H9 (cell line): ENCODE measurements around the gene ITGAE. TPM values are rescaled to one million over a fixed set of nuclear protein-coding genes. Genes with fewer than 3 reads are reported as not detected.

ENCODE experiments used
- DNase-seq: peaks from one replicate; pipeline ENCODE4 v3.0.0-alpha.2; 2017
- H2AFZ ChIP-seq: one replicate; pipeline ENCODE4 v1.6.1; 2013; ENCODE audit warnings: mild to moderate bottlenecking, low read length, control low read depth, moderate library complexity
- H2AK5ac ChIP-seq: 2 replicates; pipeline ENCODE4 v1.6.1; 2013; ENCODE audit warnings: low read length, control low read depth, mixed read lengths; ENCODE audit not compliant: insufficient read length
- H2BK120ac ChIP-seq: one replicate; pipeline ENCODE4 v1.6.1; 2013; ENCODE audit warnings: low read depth, mild to moderate bottlenecking, low read length, control low read depth, inconsistent platforms; ENCODE audit not compliant: poor library complexity, severe bottlenecking
- H2BK12ac ChIP-seq: 2 replicates; pipeline ENCODE4 v1.6.1; 2013; ENCODE audit warnings: low read length, control low read depth, mixed read lengths, low read depth; ENCODE audit not compliant: insufficient read length
- H2BK15ac ChIP-seq: 2 replicates; pipeline ENCODE4 v1.6.1; 2013; ENCODE audit warnings: low read depth, low read length, control low read depth
- H2BK20ac ChIP-seq: one replicate; pipeline ENCODE4 v1.6.1; 2013; ENCODE audit warnings: low read depth, mild to moderate bottlenecking, low read length, control low read depth, inconsistent platforms; ENCODE audit not compliant: poor library complexity, severe bottlenecking
- H2BK5ac ChIP-seq: 2 replicates; pipeline ENCODE4 v1.6.1; 2013; ENCODE audit warnings: low read length, control low read depth, mixed read lengths; ENCODE audit not compliant: insufficient read length
- H3K14ac ChIP-seq: 2 replicates; pipeline ENCODE4 v1.6.1; 2013; ENCODE audit warnings: low read length, control low read depth; ENCODE audit not compliant: insufficient read depth
- H3K18ac ChIP-seq: 2 replicates; pipeline ENCODE4 v1.6.1; 2013; ENCODE audit warnings: low read depth, mild to moderate bottlenecking, mixed read lengths, low read length, control low read depth; ENCODE audit not compliant: insufficient read length
- H3K23ac ChIP-seq: 2 replicates; pipeline ENCODE4 v1.6.1; 2013; ENCODE audit warnings: low read length, control low read depth, mixed read lengths, low read depth; ENCODE audit not compliant: insufficient read length
- H3K23me2 ChIP-seq: 2 replicates; pipeline ENCODE4 v1.6.1; 2013; ENCODE audit warnings: low read depth, mild to moderate bottlenecking, mixed read lengths, low read length, control low read depth; ENCODE audit not compliant: insufficient read length, poor library complexity, severe bottlenecking
- H3K27ac ChIP-seq: 2 replicates; pipeline ENCODE4 v1.5.1; 2013; ENCODE audit warnings: low read length, control low read depth, mixed read lengths, low read depth; ENCODE audit not compliant: insufficient read length
- H3K27me3 ChIP-seq: 2 replicates; pipeline ENCODE4 v1.6.1; 2013; ENCODE audit warnings: low read length, control low read depth, inconsistent platforms; ENCODE audit not compliant: insufficient read depth
- H3K4ac ChIP-seq: 2 replicates; pipeline ENCODE4 v1.6.1; 2013; ENCODE audit warnings: low read depth, mild to moderate bottlenecking, control low read depth, inconsistent platforms, low read length, moderate library complexity
- H3K4me1 ChIP-seq: 2 replicates; pipeline ENCODE4 v1.6.1; 2013; ENCODE audit warnings: low read length, control low read depth, inconsistent platforms; ENCODE audit not compliant: insufficient read depth
- H3K4me2 ChIP-seq: 2 replicates; pipeline ENCODE4 v1.6.1; 2013; ENCODE audit warnings: low read length, control low read depth, mixed read lengths; ENCODE audit not compliant: insufficient read length, insufficient read depth
- H3K56ac ChIP-seq: 2 replicates; pipeline ENCODE4 v1.6.1; 2013; ENCODE audit warnings: low read depth, mild to moderate bottlenecking, mixed read lengths, low read length, control low read depth; ENCODE audit not compliant: insufficient read length
- H3K79me1 ChIP-seq: 2 replicates; pipeline ENCODE4 v1.6.1; 2013; ENCODE audit warnings: low read depth, mild to moderate bottlenecking, moderate library complexity, low read length, control low read depth, inconsistent platforms; ENCODE audit not compliant: insufficient read depth, poor library complexity, severe bottlenecking
- H3K79me2 ChIP-seq: 2 replicates; pipeline ENCODE4 v1.6.1; 2013; ENCODE audit warnings: low read length, control low read depth, inconsistent platforms; ENCODE audit not compliant: insufficient read depth
- H3K9ac ChIP-seq: 2 replicates; pipeline ENCODE4 v1.6.1; 2013; ENCODE audit warnings: low read length, control low read depth, mixed read lengths; ENCODE audit not compliant: insufficient read length; ENCODE audit errors: extremely low read depth
- H3K9me3 ChIP-seq: one replicate; pipeline ENCODE4 v1.6.1; 2013; ENCODE audit warnings: low read depth, low read length, inconsistent platforms; ENCODE audit not compliant: control insufficient read depth
- H3T11ph ChIP-seq: one replicate; pipeline ENCODE4 v1.6.1; 2013; ENCODE audit warnings: mild to moderate bottlenecking, low read length, control low read depth, inconsistent platforms
- H4K20me1 ChIP-seq: one replicate; pipeline ENCODE4 v1.6.1; 2013; ENCODE audit not compliant: control insufficient read depth, insufficient read length, insufficient read depth
- H4K5ac ChIP-seq: 2 replicates; pipeline ENCODE4 v1.6.1; 2013; ENCODE audit warnings: low read depth, mild to moderate bottlenecking, mixed read lengths, low read length, control low read depth; ENCODE audit not compliant: insufficient read length
- H4K8ac ChIP-seq: replicated peaks from 2 replicates; pipeline ENCODE4 v1.6.1; 2013; ENCODE audit warnings: low read length, control low read depth, mixed read lengths, low read depth; ENCODE audit not compliant: insufficient read length
- H4K91ac ChIP-seq: 2 replicates; pipeline ENCODE4 v1.6.1; 2013; ENCODE audit warnings: low read depth, mild to moderate bottlenecking, moderate library complexity, mixed read lengths, low read length, control low read depth; ENCODE audit not compliant: insufficient read length
- H3K27ac Mint-ChIP-seq, 3 experiments: 2 replicates in 2 of 3; 3 replicates in 1 of 3; pipeline ENCODE4 v1.8.0; 2020 to 2021; ENCODE audit warnings: mixed read lengths in 3 of 3, mild to moderate bottlenecking in 1 of 3, moderate library complexity in 1 of 3
- H3K27me3 Mint-ChIP-seq: 2 replicates; pipeline ENCODE4 v1.8.0; 2021; ENCODE audit warnings: low read depth, mild to moderate bottlenecking, moderate library complexity, mixed read lengths
- H3K36me3 Mint-ChIP-seq, 3 experiments: 2 replicates in 2 of 3; 3 replicates in 1 of 3; pipeline ENCODE4 v1.8.0; 2020 to 2021; ENCODE audit warnings: low read depth in 3 of 3, mixed read lengths in 3 of 3; ENCODE audit not compliant: insufficient read depth in 1 of 3
- H3K4me1 Mint-ChIP-seq, 2 experiments: 2 replicates each; pipeline ENCODE4 v1.8.0; 2020; ENCODE audit warnings: mixed read lengths in 2 of 2
- H3K4me3 Mint-ChIP-seq, 2 experiments: 2 replicates in 1 of 2; 3 replicates in 1 of 2; pipeline ENCODE4 v1.8.0; 2020 to 2021; ENCODE audit warnings: mild to moderate bottlenecking in 2 of 2, mixed read lengths in 2 of 2, moderate library complexity in 1 of 2
- H3K9me3 Mint-ChIP-seq, 2 experiments: 2 replicates in 1 of 2; 3 replicates in 1 of 2; pipeline ENCODE4 v1.8.0; 2020; ENCODE audit warnings: mild to moderate bottlenecking in 2 of 2, mixed read lengths in 2 of 2, moderate library complexity in 1 of 2
- CTCF ChIP-seq: fragments of 200-600 bp; sonication (generic); conservative IDR thresholded peaks from 3 replicates; pipeline ENCODE4 v1.8.0; 2021; ENCODE audit warnings: antibody characterized with exemption, mild to moderate bottlenecking
- WGBS: extraction: QIAGEN DNeasy Blood & Tissue Kit; methylation state at CpG from one replicate; pipeline ENCODE4 v1.1.7; 2013; ENCODE audit warnings: missing lambda C conversion rate, low lambda C conversion rate, mixed read lengths; ENCODE audit not compliant: insufficient read length; ENCODE audit errors: extremely low coverage; 5-methylcytosine and 5-hydroxymethylcytosine counted together
- total RNA-seq: library from RNA; stranded (reverse); gene quantifications from 2 replicates; pipeline ENCODE4 v1.2.1, GENCODE V29; 2021

ITGAE gene
- total RNA-seq, 1 experiment from 2014 or later, result 23.5 TPM

GRCh38 chr17:3750926-3751325 lies 50.1 kb downstream of the ITGAE start:
- no peaks in the 10 kb centered on the region; a peak in 1 of 5 replicates for H3K9me3 Mint-ChIP-seq
- Histone ChIP-seq H3K79me1 (no peaks in the 10 kb centered on the region), H3K23ac (no peak overlapping the region), H3K27me3 (no peaks in the 10 kb centered on the region), H3T11ph (no peak overlapping the region), H3K9me3 (no peaks in the 10 kb centered on the region), H2AK5ac (no peak overlapping the region), H2BK15ac (no peak overlapping the region), H2BK120ac (no peak overlapping the region), H2AFZ (no peak overlapping the region), H2BK20ac (no peak overlapping the region), H3K27ac (no peak overlapping the region), H3K4ac (no peak overlapping the region), H4K20me1 (no peaks in the 10 kb centered on the region), H4K8ac (no peak overlapping the region), H3K9ac (no peak overlapping the region), H3K4me1 (no peaks in the 10 kb centered on the region; the same call in 1 of the 2 replicates), H3K14ac (no peak overlapping the region), H4K5ac (no peak overlapping the region), H3K79me2 (no peaks in the 10 kb centered on the region), H3K56ac (no peak overlapping the region), H2BK5ac (no peak overlapping the region), H3K4me2 (no peak overlapping the region), H3K18ac (no peak overlapping the region), H3K23me2 (peaks cover 3% of the 10 kb centered on the region), H2BK12ac (no peak overlapping the region), H4K91ac (no peak overlapping the region)
- H3K4me1 Mint-ChIP-seq, result peaks cover 7 to 20% of the 10 kb centered on the region in 2 experiments
- H3K4me3 Mint-ChIP-seq, result no peak overlapping the region
- peaks cover 3% of the 10 kb centered on the region for H3K27me3 Mint-ChIP-seq
- peaks cover 0 to 2% (median 0%) of the 10 kb centered on the region in 3 experiments; a peak in 1 of 7 replicates for H3K36me3 Mint-ChIP-seq
- DNase-seq, result no peak
- TF ChIP-seq CTCF, result no peak
- WGBS, result no CpG with 5 or more reads among the region's 8 CpGs
- no peak overlapping the region for H3K27ac Mint-ChIP-seq
